PC-3 (cell line): ENCODE measurements around the gene FRMD4B. TPM values are rescaled to one million over a fixed set of nuclear protein-coding genes. Genes with fewer than 3 reads are reported as not detected.

Source experiments
- ATAC-seq: fragments of 200-7000 bp; cut with Tn5 transposase; 2 replicates; pipeline ENCODE4 v1.9.1; 2020; ENCODE audit warnings: mild to moderate bottlenecking, moderate library complexity
- BruUV-seq: library from RNA; stranded (reverse); fragments of 400-500 nt; replicated peaks from 2 replicates; lab custom pipeline; 2021; lab: Mats Ljungman, UMichigan
- CTCF ChIA-PET: fragments of 300-600 bp; sonication (Branson Sonifier 250); formaldehyde crosslinking; loops from one replicate; lab custom pipeline; 2022; ENCODE audit warnings: antibody characterized with exemption; lab: Charles Lee
- POLR2A ChIA-PET: fragments of 300-600 bp; sonication (Branson Sonifier 250); formaldehyde crosslinking; loops from one replicate; lab custom pipeline; 2022; ENCODE audit warnings: antibody characterized with exemption; ENCODE audit not compliant: unreplicated experiment; lab: Charles Lee
- DNase-seq: peaks from one replicate; pipeline ENCODE4 v3.0.0-alpha.2; 2015
- H2AFZ ChIP-seq: fragments of 300-600 bp; sonication (generic); 2 replicates; pipeline ENCODE4 v1.6.0; 2016; ENCODE audit warnings: antibody characterized with exemption, low read length
- H3F3A ChIP-seq: fragments of 300-600 bp; sonication (generic); one replicate; pipeline ENCODE4 v1.6.0; 2017; ENCODE audit warnings: antibody characterized with exemption, low read length, control low read depth, mild to moderate bottlenecking; ENCODE audit not compliant: unreplicated experiment
- H3K27ac ChIP-seq: fragments of 300-600 bp; sonication (generic); 2 replicates; pipeline ENCODE4 v1.5.1; 2016; ENCODE audit warnings: mild to moderate bottlenecking, low read length
- H3K27me3 ChIP-seq: fragments of 300-600 bp; sonication (generic); 2 replicates; pipeline ENCODE4 v1.6.1; 2016; ENCODE audit warnings: low read length, mixed read lengths
- H3K36me3 ChIP-seq: fragments of 300-600 bp; sonication (generic); 2 replicates; pipeline ENCODE4 v1.6.1; 2016; ENCODE audit warnings: low read depth, mixed run types, low read length, mixed read lengths
- H3K4me1 ChIP-seq: fragments of 300-600 bp; sonication (generic); 2 replicates; pipeline ENCODE4 v1.5.1; 2016; ENCODE audit warnings: low read length; ENCODE audit not compliant: insufficient read depth
- H3K4me2 ChIP-seq: fragments of 300-600 bp; sonication (generic); 2 replicates; pipeline ENCODE4 v1.6.0; 2016; ENCODE audit warnings: low read length
- H3K4me3 ChIP-seq: fragments of 300-600 bp; sonication (generic); 2 replicates; pipeline ENCODE4 v1.5.1; 2016; ENCODE audit warnings: mild to moderate bottlenecking, low read length, mixed read lengths
- H3K79me2 ChIP-seq: fragments of 300-600 bp; sonication (generic); 2 replicates; pipeline ENCODE4 v1.6.1; 2017; ENCODE audit warnings: low read length, mixed read lengths
- H3K9ac ChIP-seq: fragments of 300-600 bp; sonication (generic); 2 replicates; pipeline ENCODE4 v1.6.0; 2016; ENCODE audit warnings: mild to moderate bottlenecking, low read length
- H3K9me2 ChIP-seq: fragments of 300-600 bp; sonication (generic); replicated peaks from 2 replicates; pipeline ENCODE4 v1.6.1; 2016; ENCODE audit warnings: mixed run types, low read length, mixed read lengths
- H3K9me3 ChIP-seq: fragments of 300-600 bp; sonication (generic); 2 replicates; pipeline ENCODE4 v1.6.1; 2016; ENCODE audit warnings: low read length, mixed read lengths
- H4K20me1 ChIP-seq: fragments of 300-600 bp; sonication (generic); 2 replicates; pipeline ENCODE4 v1.6.1; 2016; ENCODE audit warnings: low read length, mixed read lengths
- CTCF ChIP-seq: fragments of 300-600 bp; sonication (generic); conservative IDR thresholded peaks from 2 replicates; pipeline ENCODE4 v1.5.1; 2017; ENCODE audit warnings: antibody characterized with exemption, low read depth, mild to moderate bottlenecking, low read length
- EZH2 ChIP-seq: fragments of 300-600 bp; sonication (generic); IDR thresholded peaks from one replicate; pipeline ENCODE4 v1.6.1; 2017; ENCODE audit warnings: antibody characterized with exemption, mild to moderate bottlenecking, low read length; ENCODE audit not compliant: unreplicated experiment
- EZH2phosphoT487 ChIP-seq: fragments of 300-600 bp; sonication (generic); IDR thresholded peaks from 2 replicates; pipeline ENCODE4 v1.6.1; 2018; ENCODE audit warnings: mild to moderate bottlenecking, antibody characterized with exemption, low read length, borderline replicate concordance
- intact Hi-C: fragments of 100-400 bp; cut with micrococcal nuclease; formaldehyde crosslinking; loops from 2 replicates; pipeline ENCODE4 v1.9.0; 2023
- total RNA-seq: library from RNA; depleted of rRNA; stranded (reverse); fragments of >200 nt; gene quantifications from 2 replicates; pipeline ENCODE4 v1.2.3, GENCODE V29; 2014

The FRMD4B gene
- total RNA-seq, 1 experiment from 2014 or later: 5.7 TPM

DNA sequence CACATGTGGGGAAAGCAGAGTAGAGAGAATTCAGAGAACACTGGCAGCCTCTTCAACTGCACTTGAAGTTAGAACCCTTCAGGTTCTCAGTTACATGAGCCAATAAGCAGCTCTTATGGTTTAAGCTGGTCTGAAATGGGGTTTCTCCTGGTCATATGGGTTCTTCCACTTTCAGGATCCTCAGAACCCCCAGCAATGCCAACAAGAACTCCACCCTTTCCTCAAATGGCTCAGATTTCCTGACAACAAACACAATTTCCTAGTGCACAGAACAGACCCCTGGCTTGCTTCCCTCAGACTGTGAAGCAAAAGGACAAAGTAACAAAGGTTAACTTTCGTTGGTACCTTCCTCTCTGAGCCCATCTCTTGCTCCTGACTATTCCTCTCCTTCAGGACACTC is 23.9 kb upstream of the FRMD4B start:
- H3K27ac ChIP-seq: no peak overlapping the region
- no TSS peak for BruUV-seq

GRCh38 chr3:69409011-69409410 is 23.1 kb upstream of the FRMD4B start:
- Histone ChIP-seq H3K27me3 (no peaks in the 10 kb centered on the region), H3F3A (no peaks in the 10 kb centered on the region), H3K36me3 (no peaks in the 10 kb centered on the region), H3K9ac (no peak overlapping the region), H3K4me2 (no peak overlapping the region), H3K9me2 (no peaks in the 10 kb centered on the region), H3K4me3 (no peak overlapping the region), H3K4me1 (peaks cover 11% of the 10 kb centered on the region), H3K27ac (no peak overlapping the region), H3K9me3 (no peaks in the 10 kb centered on the region), H2AFZ (no peak overlapping the region), H4K20me1 (no peaks in the 10 kb centered on the region), H3K79me2 (no peaks in the 10 kb centered on the region)
- TF ChIP-seq CTCF: no peak
- no peak for TF ChIP-seq EZH2phosphoT487
- TF ChIP-seq EZH2: no peak
- CTCF ChIA-PET: no interaction called here
- ATAC-seq (no peak), DNase-seq (no peak)
- POLR2A ChIA-PET: no interaction called here
- intact Hi-C loops: no loop called here
- no TSS peak for BruUV-seq

More for the DNA sequence above, 23.9 kb upstream of the FRMD4B start:
- Histone ChIP-seq H3F3A (no peaks in the 10 kb centered on the region), H3K9ac (no peak overlapping the region), H4K20me1 (no peaks in the 10 kb centered on the region), H3K4me1 (peaks cover 11% of the 10 kb centered on the region), H3K27me3 (no peaks in the 10 kb centered on the region), H3K79me2 (no peaks in the 10 kb centered on the region), H3K9me2 (no peaks in the 10 kb centered on the region), H3K9me3 (no peaks in the 10 kb centered on the region), H2AFZ (no peak overlapping the region), H3K4me2 (no peak overlapping the region), H3K4me3 (no peak overlapping the region), H3K36me3 (no peaks in the 10 kb centered on the region)
- DNase-seq (no peak), ATAC-seq (no peak)
- ChIA-PET CTCF (interaction anchor here (0.5 kb wide), 1 partner anchor 91 kb away, joined by 5 read pairs; no protein-coding TSS in a partner anchor), POLR2A (no interaction called here)
- intact Hi-C loops: no loop called here
- TF ChIP-seq EZH2phosphoT487: no peak

DNA sequence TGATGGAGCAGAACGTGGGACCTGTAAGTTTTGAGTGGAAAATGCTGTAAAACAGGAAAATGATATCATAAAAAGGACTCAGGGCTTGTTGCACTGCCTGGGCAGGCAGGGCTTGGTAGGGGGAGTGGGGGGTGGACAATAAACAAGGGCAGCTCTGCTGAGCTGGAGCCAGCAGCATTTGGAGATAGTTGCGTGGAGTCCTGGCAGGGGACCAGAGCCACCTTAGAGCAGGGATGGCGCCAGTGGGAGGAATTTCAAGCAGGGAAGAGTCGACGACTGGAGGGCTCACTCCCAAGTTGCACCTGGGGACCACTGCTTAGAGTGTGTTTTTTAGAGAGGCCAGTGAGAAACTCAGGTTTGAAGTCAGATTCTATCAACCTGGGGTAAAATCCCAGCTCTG is 22.7 kb upstream of the FRMD4B start:
- ChIA-PET CTCF (no interaction called here), POLR2A (no interaction called here)
- Histone ChIP-seq H3K4me3 (no peak overlapping the region), H3K9me3 (no peaks in the 10 kb centered on the region), H2AFZ (no peak overlapping the region), H3F3A (no peaks in the 10 kb centered on the region), H3K4me1 (peaks cover 11% of the 10 kb centered on the region), H3K27ac (no peak overlapping the region), H3K27me3 (no peaks in the 10 kb centered on the region), H3K79me2 (no peaks in the 10 kb centered on the region), H3K9ac (no peak overlapping the region), H3K4me2 (no peak overlapping the region), H3K36me3 (no peaks in the 10 kb centered on the region), H3K9me2 (no peaks in the 10 kb centered on the region), H4K20me1 (no peaks in the 10 kb centered on the region)
- no peak for ATAC-seq
- no TSS peak for BruUV-seq
- intact Hi-C loops: no loop called here
- DNase-seq: no peak
- TF ChIP-seq CTCF (no peak), EZH2 (no peak), EZH2phosphoT487 (no peak)
